Motor neuron (in vitro differentiated cells): ENCODE measurements around the gene IQSEC2. TPM values are rescaled to one million over a fixed set of nuclear protein-coding genes. Genes with fewer than 3 reads are reported as not detected.

Source experiments
- ATAC-seq, 8 experiments: fragments of 200-7000 bp; cut with Tn5 transposase; replicated peaks in 6 of 8; 2 replicates each; pipeline ENCODE4 v1.8.0; 2021; ENCODE audit warnings: mild to moderate bottlenecking in 8 of 8, moderate library complexity in 8 of 8
- H3K27ac ChIP-seq, 2 donors: fragments of 250-450 bp; sonication (Bioruptor Pico); 2 replicates each; pipeline ENCODE4 v1.9.0; 2021; ENCODE audit warnings: antibody characterized with exemption in 2 of 2, mild to moderate bottlenecking in 2 of 2, moderate library complexity in 1 of 2
- H3K4me1 ChIP-seq, 2 donors: fragments of 250-450 bp; sonication (Bioruptor Pico); replicated peaks in 1 of 2; 2 replicates each; pipeline ENCODE4 v1.6.1; 2021; ENCODE audit warnings: antibody characterized with exemption in 2 of 2, mild to moderate bottlenecking in 2 of 2, moderate library complexity in 1 of 2
- H3K4me3 ChIP-seq, 5 donors: fragments of 250-450 bp; sonication (Bioruptor Pico); 2 replicates each; pipeline ENCODE4 v1.9.0; 2021; ENCODE audit warnings: antibody characterized with exemption in 5 of 5, mild to moderate bottlenecking in 5 of 5, moderate library complexity in 4 of 5
- WGBS, 10 experiments: fragments of 450-650 bp; shearing (Covaris generic); methylation state at CpG; one replicate each; pipeline ENCODE4 v1.0.0; 2022; 5-methylcytosine and 5-hydroxymethylcytosine counted together
- in situ Hi-C, 9 experiments: fragments of 400-800 bp; cut with MboI; loops; one replicate each; pipeline ENCODE4 v1.15.0; 2021; ENCODE audit warnings: low sequenced_read_pairs in 9 of 9, low pct_unique_long_range_greater_than_20kb in 2 of 9; ENCODE audit not compliant: unreplicated experiment in 9 of 9
- total RNA-seq, 8 experiments: library from RNA; unstranded; fragments of 300-600 nt; gene quantifications; 2 replicates each; pipeline versions ENCODE4 v1.2.3 to v1.2.4, GENCODE V29; 2022

Gene IQSEC2
- total RNA-seq, 8 experiments from 2014 or later, result 1.7 to 13.9 (median 6.5) TPM

GRCh38 chrX:53257670-53258423 lies 23.5 kb downstream of the IQSEC2 start:
- ATAC-seq, result no peak
- Histone ChIP-seq H3K27ac (no peak overlapping the region), H3K4me3 (no peak overlapping the region), H3K4me1 (peaks cover 13 to 14% of the 10 kb centered on the region in 2 donors)
- in situ Hi-C loops, result no loop called here
- WGBS, 10 experiments, result 31 to 90% (median 40%) methylated on average over 2 to 3 of the region's 6 CpGs; no CpG with 5 or more reads in 7 of the 10 experiments

GRCh38 chrX:53257166-53257565 lies 24.2 kb downstream of the IQSEC2 start:
- ATAC-seq, result peak in 1 of 8 experiments; percentile 7
- Histone ChIP-seq H3K27ac (no peak overlapping the region), H3K4me3 (no peak overlapping the region), H3K4me1 (peaks cover 6 to 7% of the 10 kb centered on the region in 2 donors)
- WGBS, 10 experiments, result 80% methylated on average over 5 of the region's 13 CpGs; no CpG with 5 or more reads in 9 of the 10 experiments
- in situ Hi-C loops, result no loop called here

DNA sequence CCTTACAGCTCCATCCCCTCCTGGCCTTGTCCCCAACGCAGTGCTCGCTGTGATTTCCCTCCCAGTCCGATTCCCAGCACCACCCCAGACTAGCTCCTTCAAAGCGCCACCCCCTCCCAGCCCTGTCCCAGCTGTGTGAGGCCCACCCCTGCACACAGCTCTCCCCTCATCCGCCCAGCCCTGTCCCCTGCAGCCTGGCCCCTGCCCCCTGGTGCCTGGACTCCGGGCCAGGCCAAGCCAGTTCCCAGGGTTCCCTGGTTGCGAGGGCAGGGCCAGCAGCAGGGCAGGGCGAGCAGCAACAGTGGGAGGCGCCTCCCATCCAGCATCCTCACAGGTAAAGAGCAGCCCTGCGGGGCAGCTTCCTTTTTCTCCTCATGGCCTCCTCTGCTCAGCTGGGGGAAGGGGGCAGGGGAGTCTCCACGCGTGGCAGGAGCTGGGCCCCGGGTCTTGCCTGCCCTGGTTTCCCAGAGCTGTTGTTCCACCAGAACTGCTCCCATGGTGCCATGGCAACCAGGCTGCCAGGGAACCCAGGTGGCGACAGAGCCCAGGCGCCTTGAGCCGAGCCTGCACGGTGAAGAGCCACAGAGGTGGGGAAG lies 24.8 kb downstream of the IQSEC2 start:
- ATAC-seq, result peak in 5 of 8 experiments; percentile 63 to 86 (median 75)
- 0% methylated on average over 2 of the region's 17 CpGs; no CpG with 5 or more reads in 9 of the 10 experiments for WGBS, 10 experiments

DNA sequence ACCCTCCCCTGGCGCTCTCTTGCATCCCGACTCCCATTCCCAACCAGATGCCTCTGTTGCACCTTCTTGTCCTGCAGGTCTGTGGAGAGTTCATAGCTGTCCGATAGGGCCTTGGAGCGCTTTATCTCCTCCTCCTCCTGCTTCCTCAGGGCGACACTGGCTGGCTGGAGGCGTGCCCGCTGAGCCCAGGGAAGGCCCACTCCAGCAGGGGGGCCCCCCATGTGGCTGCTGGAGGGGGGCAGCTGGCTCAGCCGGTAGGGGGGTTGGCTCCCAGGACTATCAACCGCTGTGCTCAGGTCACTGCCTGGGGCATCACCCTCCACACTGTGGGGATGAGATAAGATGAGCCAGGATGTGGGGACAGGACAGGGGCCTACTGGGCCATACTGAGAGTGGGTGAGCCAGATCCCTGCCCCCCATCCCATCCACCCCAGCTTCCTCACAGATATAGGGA lies 25.6 kb downstream of the IQSEC2 start:
- no CpG with 5 or more reads among the region's 9 CpGs for WGBS, 10 experiments
- Histone ChIP-seq H3K27ac (no peak overlapping the region), H3K4me1 (peaks cover 0 to 4% of the 10 kb centered on the region in 2 donors), H3K4me3 (no peak overlapping the region)
- ATAC-seq, result peak in 2 of 8 experiments; percentile 3 to 6
- in situ Hi-C loops, result no loop called here

More for the DNA sequence above, 24.8 kb downstream of the IQSEC2 start:
- in situ Hi-C loops, result no loop called here
- H3K27ac ChIP-seq, result no peak overlapping the region
- no peak overlapping the region for H3K4me3 ChIP-seq
- peaks cover under 1 to 4% of the 10 kb centered on the region in 2 donors for H3K4me1 ChIP-seq

GRCh38 chrX:53254570-53255461 lies 26.6 kb downstream of the IQSEC2 start:
- no peak overlapping the region for H3K27ac ChIP-seq
- WGBS, 10 experiments, result 44 to 100% (median 81%) methylated on average over 1 to 8 of the region's 22 CpGs; no CpG with 5 or more reads in 6 of the 10 experiments
- in situ Hi-C loops, result no loop called here
- H3K4me3 ChIP-seq, result no peak overlapping the region
- H3K4me1 ChIP-seq, result peaks cover 0 to 4% of the 10 kb centered on the region in 2 donors
- ATAC-seq, result no peak

- whole genome bisulfite sequencing, 10 experiments, result 63 to 100% (median 74%) methylated on average over 1 to 3 of the region's 3 CpGs; no CpG with 5 or more reads in 7 of the 10 experiments
- H3K27ac ChIP-seq, result no peak overlapping the region
Measured at GRCh38 chrX:53253293-53254020, 27.9 kb downstream of the IQSEC2 start.

GRCh38 chrX:53251307-53251706 lies 30.1 kb downstream of the IQSEC2 start:
- no peak for ATAC-seq
- Histone ChIP-seq H3K4me1 (peaks cover 0 to under 1% of the 10 kb centered on the region in 2 donors), H3K27ac (no peak overlapping the region), H3K4me3 (no peak overlapping the region)
- in situ Hi-C loops, result no loop called here
- whole genome bisulfite sequencing, 10 experiments, result no CpG with 5 or more reads among the region's 2 CpGs

More at GRCh38 chrX:53253293-53254020, 27.9 kb downstream of the IQSEC2 start:
- no peak for ATAC-seq
- H3K4me1 ChIP-seq, result peaks cover 0 to 4% of the 10 kb centered on the region in 2 donors
- no peak overlapping the region for H3K4me3 ChIP-seq
- in situ Hi-C loops, result no loop called here

- no CpG with 5 or more reads among the region's 19 CpGs for WGBS, 10 experiments
- H3K4me3 ChIP-seq, result no peak overlapping the region
- no peaks in the 10 kb centered on the region for H3K4me1 ChIP-seq
- no peak for ATAC-seq
- H3K27ac ChIP-seq, result no peak overlapping the region
- in situ Hi-C loops, result no loop called here
Measured at GRCh38 chrX:53250556-53250955, 30.8 kb downstream of the IQSEC2 start.

DNA sequence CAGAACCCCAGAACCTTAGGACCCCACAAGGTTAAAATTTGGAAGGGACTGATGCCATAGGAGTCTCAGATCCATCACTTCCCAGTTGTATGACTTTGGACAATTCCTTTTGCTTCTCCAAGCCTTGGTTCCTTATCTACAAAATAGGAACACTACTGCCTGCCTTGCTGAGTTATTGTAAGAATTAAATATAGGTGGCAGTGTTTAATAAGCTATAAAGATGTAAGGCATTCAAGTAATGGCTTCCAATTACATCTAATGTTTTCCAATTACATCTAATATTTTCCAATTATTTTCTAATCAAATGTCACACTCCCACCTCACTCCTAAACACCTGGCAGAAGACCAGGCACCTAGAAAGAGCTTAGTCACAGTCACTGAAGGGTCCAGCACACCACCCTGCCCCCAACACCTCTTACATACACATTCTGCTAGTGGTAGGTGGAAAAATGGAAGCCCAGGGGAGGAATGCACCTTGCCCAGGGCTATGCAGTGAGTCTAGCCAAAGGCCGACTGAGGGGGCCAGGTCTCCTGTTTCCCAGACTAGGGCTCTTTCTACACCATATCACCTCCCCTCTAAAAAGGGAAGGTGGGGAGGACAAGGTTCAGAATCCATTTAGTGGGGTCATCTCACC lies 31.9 kb downstream of the IQSEC2 start:
- ATAC-seq, result no peak
- no peak overlapping the region for H3K4me3 ChIP-seq
- no peak overlapping the region for H3K27ac ChIP-seq
- in situ Hi-C loops, result no loop called here
- no CpG with 5 or more reads among the region's 1 CpG for WGBS, 10 experiments
- H3K4me1 ChIP-seq, result no peaks in the 10 kb centered on the region

DNA sequence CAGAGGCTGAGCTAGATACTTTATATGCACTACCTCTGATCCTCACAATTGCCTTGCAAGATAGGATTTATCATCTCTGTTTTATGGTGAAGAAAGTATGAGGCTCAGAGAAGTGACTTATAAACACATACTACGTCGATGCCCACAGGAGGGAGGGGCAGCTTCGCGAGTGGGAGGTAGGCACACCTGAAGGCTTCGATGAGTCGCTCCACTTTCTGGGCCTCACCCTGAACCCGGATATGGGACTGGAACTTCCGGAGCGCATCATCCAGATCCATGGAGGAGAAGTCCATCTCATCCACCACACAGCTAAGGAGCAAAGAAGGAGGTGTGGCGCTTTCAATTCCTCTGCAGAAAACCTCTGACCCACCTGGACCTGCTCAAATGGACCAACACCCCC lies 33.5 kb downstream of the IQSEC2 start:
- H3K4me3 ChIP-seq, result no peak overlapping the region
- in situ Hi-C loops, result no loop called here
- H3K27ac ChIP-seq, result no peak overlapping the region
- 21 to 100% (median 86%) methylated on average over 2 to 9 of the region's 10 CpGs; no CpG with 5 or more reads in 6 of the 10 experiments for WGBS, 10 experiments
- no peaks in the 10 kb centered on the region for H3K4me1 ChIP-seq
- ATAC-seq, result no peak

DNA sequence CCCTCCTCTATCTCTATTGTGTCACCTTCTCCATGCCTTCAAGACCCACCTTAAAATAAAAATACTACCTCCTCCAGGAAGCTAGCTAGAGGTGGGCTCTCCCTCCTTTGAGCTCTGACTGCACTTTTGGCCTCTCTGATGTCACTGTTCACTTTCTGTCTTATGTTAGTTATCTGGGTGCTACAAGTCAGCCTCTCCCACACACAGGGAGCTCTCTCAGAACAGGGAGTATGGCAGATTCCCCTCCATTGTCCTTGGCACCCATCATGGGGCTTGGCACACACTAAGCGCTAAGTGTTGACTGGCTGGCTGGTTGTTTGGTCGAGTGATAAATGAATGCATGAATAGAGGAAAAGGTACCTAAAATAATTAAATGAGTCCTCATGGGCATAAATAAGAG lies 35.2 kb downstream of the IQSEC2 start:
- Histone ChIP-seq H3K4me3 (no peak overlapping the region), H3K27ac (no peak overlapping the region)
- ATAC-seq, result no peak

DNA sequence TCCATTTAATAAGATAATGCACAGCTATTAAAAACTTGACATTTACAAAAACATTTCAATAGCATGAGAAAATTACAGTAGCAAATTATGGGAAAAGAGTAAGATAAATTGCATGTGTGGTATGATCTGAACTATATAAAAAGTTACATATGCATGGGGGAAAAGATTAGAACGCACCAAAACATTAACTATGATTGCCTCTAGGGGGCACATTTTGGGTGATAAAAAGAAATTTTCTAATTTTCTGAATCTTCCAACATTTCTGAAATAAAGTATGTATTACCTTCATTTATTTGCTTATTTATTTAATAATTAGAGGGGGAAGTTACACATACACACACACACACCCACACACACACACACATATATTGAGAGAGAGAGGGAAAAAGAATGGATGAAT lies 36.8 kb downstream of the IQSEC2 start:
- 33 to 86% (median 75%) methylated on average over 1 of the region's 1 CpG; no CpG with 5 or more reads in 5 of the 10 experiments for WGBS, 10 experiments
- ATAC-seq, result no peak
- Histone ChIP-seq H3K4me1 (no peaks in the 10 kb centered on the region), H3K27ac (no peak overlapping the region), H3K4me3 (no peak overlapping the region)
- in situ Hi-C loops, result no loop called here

More for the DNA sequence above, 35.2 kb downstream of the IQSEC2 start:
- no peaks in the 10 kb centered on the region for H3K4me1 ChIP-seq
- WGBS, 10 experiments, result 0 to 67% (median 50%) methylated on average over 1 to 2 of the region's 2 CpGs; no CpG with 5 or more reads in 5 of the 10 experiments
- in situ Hi-C loops, result no loop called here
